ENCODE results near the gene SRMS. TPM values are rescaled to one million over a fixed set of nuclear protein-coding genes. Genes with fewer than 3 reads are reported as not detected.

SRMS gene
- total RNA-seq, 1 donor from 2014 or later = not detected

DNA sequence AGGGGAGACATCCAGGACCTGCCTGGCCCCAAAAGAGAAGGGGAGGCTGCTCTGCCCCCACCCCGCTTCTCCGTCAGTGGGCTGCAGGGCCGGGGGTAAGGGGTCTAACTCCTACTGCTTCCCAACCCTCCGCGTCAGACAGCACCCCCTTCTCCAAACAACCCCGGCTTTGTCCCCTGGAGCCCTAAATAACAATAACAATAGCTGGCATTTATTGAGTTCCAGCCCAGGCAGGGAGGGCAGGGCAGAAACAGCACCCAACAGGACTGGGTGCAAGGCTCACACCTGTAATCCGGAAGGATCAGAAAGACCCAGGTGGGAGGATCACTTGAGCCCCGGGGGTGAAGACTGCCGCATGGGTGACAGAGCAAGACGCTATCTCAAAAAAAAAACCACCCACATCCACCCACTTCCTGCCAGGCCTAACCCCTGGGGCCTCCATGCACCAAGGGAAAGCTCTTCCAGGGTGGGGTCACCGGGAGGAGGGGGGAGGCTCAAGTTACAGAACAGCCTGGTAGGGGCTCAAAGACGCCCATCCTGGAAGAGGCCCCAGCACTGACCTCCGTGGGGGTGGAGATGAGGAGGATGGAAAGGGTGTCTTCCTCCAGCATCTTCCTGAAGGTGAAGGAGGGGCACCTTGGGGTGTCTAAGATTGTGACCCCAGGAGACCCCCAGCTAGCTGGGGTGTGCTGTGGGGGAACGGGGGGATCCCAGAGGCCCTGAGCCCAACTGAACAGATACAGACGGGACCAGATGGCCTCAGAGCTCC lies 5.1 kb upstream of the SRMS start:
- no peak for DNase-seq

DNA sequence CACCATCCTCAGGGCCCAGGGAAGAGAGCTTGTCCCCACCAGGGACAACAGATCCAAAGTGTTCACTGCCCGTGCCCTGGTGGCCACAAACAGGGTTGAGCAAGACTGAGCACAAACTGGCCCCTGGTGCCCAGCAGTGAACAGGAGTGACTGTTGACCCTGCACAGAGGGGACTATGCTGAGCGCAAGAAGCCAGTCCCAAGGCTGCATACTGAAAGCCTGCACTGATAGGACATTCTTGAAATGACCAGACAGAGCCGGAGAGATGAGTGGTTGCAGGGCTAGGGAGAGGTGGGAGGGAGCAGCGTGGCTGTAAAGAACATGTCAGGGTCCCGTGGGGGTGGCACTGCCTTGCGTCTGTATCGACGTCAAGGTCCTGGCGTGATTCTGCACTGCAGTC lies 3.5 kb upstream of the SRMS start:
- no peak for DNase-seq

DNA sequence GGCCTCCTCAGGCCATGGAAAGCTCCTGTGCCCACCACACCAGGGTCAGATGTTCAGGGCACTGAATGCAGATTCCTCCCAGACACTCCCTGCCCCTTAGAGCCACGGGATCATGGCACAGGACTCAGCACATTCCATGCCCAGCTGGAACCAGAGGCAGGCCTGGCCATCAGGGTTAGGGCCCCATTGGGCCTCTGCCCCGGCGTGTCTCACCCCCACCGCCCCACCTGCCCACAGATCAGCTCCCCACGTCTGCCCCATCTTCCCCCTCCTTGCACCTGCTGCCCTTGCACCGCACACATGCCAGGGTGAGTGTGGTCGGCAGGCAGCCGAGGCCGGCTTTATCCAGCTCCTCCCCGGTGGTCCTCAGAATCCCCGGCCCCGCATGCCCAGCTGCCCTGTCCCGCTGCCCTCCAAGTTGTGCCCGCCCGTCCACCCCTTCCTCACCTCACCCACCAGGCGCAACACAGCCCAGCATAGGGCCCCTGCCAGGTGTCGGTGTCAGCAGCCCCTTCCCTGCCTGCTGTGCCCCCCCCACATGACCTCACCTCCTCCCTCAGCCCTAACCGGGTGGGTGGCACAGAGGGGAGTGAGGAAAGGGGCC lies 2.2 kb upstream of the SRMS start:
- no peak for DNase-seq

DNA sequence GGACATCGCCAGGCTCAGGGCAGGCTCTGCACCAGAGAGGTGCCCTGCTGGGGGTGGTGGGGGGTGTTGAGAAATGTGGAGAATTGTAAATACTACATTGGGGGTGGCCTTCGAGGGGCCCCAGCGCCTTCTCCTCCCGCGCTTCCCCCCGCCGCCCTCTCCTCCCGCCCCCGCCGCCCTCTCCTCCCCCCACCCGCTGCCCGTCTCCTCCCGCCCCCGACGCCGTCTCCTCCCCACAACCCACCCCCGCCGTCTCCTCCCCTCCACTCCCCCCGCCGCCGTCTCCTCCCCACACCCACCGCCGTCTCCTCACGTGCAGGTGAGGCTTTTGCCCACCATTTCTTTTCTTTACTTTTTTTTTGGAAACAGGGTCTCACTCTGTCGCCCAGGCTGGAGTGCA lies 1.5 kb upstream of the SRMS start:
- no peak for DNase-seq

DNA sequence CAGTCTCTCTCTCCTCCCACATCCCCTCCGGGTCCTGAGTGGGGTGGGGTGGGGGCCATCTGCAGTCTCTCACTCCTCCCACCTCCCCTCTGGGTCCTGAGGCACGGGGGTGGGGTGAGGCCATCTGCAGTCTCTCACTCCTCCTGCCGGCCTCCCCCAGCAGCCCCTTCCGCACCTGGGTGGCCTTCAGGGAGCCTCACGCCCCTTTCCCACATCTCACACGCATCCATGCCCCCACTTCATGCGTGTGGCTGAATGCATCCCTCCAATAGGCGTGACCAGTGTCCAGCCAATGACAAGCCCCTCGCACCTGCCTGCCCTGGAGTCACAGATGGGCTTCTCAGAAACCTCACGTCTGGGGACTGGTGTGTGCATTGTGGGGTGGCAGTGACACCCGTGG lies 993 bp upstream of the SRMS start:
- DNase-seq = no peak

DNA sequence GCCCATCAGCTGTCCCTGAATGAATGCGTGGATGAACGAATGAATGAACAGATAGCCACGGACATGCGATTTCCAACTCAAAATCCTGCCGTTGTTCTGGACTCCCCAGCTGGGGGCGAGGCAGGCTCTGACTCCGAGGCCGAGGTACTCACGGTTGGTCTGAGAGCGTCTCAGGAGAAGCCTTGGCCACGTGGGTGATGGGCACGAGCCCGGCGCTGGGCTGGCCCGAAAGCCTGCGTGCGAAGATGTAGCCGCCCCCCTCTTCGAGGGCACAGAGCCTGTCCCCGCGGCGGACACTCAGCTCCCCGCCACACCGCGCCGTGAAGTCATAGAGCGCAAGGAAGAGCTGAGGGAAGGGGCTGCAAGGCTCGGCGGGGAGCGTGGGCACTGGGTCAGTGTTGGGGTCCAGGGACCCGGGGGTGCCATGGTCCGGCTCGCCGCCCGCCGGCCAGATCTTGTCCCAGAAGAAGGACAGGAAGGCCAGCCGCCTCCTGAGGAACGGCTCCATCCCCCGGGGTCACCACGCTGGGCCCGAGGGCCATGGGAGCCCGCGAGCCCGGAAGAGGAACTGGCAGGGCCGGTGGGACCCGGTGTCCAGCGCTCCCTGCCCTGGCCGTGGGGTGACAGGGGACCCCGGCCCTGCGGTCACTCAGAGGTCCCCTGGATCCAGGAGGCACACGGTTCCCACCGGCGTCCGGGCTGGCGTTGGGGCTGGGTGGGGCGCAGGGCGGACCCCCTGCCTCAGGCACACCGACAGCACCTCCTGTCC lies 409 bp downstream of the SRMS start:
- no peak for DNase-seq

DNA sequence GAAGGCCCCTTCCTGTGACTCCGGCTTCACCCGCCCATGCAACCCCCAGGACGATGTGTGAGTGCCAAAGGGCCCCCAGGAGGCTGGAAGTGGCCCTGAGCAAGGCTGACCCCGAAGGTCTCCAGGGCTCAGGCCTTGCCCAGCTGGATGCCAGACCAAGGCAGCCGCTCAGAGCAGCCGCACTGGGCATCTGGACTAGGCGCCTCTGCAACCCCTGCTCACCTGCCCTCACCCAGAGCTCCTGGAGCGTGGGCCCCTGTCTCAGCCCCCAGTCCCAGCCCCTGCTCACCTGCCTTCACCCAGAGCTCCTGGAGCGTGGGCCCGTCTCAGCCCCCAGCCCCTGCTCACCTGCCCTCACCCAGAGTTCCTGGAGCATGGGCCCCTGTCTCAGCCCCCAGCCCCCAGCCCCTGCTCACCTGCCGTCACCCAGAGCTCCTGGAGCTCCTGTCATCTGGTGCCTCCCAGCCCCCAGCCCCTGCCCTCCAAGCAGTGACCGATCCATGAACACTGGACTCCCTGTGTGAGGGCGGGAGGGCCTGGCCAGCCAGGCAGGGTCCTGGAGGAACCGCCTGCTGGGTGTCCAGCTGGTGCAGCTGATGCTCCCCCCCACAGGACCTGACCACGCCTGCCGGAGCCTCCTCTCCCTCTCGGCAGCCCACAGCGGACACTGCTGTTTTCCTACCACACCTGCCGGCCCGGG lies 1.1 kb downstream of the SRMS start:
- DNase-seq = no peak

DNA sequence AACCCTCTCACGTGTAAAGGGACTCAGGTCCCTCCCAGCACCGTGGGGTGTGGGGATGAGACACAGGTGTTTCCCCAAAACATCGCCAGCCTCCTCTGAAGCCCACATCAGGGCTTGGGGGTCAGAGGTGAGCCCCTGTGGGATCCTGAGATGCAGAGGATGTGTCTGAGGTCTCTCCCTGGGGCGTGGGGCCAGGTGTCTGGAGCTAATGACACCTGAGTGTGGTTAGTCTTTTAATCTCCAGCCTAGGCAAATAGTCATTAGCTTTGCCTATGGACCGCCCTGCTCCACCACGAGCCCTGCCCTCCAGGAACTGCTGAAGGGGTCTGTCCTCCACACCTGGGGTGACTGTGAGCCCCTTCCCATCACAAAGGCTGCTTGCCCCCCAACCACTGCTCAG lies 1.7 kb downstream of the SRMS start:
- DNase-seq = no peak

DNA sequence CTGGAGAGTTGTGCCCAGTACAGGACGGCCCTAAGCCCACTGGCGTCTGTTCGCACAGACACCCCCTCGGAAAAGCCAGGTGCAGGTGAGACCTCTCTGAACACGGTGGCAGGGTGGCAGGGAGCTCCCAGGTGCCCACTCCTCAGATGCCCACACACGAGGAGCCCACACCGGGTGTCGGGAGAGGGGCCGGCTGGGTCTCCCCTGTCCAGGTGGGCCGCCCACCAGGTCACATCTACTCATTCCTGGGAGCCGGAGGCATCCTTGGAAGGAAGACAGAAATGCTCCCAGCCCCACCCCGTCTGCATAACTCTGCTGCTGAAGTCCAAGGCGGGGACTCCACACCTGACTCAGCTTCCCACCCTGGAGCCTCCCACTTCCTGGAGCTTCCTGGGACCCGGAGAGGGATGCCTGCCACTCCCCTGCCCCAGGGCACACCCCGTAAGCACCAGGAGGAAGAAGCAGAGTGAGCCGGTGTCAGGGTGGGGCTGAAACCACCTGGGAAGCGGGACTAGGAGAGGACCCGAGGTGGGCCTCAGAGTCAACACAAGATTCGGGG lies 2.5 kb downstream of the SRMS start:
- DNase-seq = no peak

DNA sequence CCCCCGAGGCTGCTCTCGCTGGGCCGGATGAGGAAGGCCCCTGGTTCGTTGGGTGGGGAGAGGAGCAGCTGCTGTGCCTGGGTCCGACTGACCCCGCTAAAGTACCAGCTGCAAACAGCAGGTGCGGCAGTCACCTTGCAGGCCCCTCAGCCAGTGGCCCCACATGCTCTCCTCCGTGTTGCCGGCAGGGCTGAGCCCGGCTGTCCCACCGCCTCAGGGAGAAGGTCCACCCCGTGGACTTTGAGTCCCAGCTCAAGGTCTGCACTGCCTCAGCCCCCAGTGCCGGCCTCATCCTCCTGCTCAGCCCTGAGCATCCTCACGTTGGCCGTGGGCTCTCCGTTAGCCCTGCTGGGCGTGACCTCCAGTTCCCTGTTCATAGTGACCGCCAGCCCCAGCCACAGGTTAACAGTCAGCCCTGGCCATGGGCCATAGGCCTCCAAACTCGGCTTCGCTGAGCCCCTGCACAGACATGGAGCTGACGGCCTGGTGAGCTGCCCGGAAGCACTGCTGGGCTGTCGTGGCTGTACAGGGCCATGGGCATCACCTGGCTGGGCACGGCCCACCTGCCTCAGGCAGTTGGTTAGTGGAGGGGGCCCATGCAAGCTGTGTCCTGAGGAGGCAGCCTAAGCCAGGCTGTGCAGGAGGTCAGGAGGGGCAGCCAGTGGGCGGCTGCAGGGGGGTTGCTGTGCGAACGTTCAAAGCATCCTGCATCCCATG lies 3.1 kb downstream of the SRMS start:
- no peak for DNase-seq

DNA sequence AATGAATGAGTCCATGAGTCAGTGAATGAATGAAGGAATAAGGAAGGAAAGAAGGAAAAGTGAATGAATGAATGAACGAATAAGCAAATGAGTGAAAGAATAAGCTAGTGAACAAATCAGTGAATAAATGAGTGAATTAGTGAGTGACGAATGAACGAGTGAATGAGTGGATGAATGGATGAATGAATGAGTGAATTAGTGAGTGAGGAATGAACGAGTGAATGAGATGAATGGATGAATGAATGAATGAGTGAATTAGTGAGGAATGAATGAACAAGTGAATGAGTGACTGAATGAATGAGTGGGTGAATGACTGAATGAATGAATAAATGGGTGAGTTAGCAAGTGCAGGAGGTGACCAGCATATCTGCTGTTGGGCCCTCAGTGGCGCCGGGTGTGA lies 3.8 kb downstream of the SRMS start:
- no peak for DNase-seq

DNA sequence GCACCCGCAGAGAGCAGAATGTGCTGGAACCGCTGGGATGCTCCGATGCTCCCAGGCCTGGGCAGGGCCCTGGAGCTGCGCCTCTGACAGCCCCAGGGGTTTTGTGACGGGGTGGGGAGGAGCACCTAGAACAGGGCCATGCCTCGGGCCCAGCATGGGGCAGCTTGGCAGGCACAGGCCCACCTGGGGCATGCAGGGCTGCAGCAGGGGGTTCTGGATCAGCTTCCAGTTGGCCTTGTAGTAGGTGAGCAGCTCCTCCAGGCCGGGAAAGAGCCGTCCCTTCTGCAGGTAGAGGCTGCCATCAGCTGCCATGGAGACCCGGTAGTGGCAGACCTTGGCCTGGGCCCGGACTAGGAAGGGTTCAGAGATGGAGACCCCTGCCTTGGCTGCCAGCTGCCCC lies 4.4 kb downstream of the SRMS start:
- DNase-seq = no peak

DNA sequence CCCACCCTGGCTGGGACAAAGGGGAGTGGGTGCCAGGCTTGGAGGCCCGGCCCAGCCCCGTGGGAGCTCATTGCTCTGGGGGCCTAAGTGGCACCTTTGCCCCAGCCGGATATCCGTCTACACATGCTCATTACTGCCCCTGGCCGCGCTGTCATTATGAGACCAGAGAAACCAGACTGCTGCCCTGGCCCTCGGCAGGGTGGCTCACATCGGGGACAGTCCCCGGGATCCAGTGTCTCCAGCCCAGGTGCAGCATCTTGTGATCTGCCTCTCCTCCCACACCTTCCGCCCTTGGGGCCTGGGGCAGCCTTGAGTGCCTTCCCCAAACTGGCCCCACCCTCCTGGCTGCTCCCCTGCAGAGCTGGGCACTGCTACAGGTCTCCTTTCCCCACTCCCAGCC lies 4.9 kb downstream of the SRMS start:
- DNase-seq = no peak

DNA sequence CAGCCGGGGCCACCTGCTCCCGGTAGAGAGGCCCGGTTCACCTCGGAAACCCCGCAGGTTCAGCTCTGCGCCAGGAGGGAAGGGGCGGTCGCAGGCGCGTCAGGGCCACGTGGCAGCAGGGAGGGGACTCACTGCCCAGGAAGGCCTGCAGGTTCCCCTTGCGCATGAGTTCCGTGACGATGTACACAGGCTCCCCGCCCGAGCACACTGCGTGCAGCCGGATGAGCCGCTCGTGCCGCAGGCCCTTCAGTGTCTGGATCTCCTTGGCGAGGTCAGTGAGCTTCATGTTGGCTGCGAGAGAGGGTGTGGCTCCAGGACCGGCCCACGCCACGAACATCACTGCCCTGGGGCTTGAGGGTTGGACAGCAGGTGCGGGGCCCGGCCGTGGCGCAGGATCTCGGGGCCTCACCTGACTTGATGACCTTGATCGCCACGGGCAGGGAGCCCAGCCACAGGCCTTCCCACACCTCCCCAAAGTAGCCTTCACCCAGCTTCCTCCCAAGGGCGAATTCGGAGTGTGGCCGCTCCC lies 5.5 kb downstream of the SRMS start:
- DNase-seq = no peak

DNA sequence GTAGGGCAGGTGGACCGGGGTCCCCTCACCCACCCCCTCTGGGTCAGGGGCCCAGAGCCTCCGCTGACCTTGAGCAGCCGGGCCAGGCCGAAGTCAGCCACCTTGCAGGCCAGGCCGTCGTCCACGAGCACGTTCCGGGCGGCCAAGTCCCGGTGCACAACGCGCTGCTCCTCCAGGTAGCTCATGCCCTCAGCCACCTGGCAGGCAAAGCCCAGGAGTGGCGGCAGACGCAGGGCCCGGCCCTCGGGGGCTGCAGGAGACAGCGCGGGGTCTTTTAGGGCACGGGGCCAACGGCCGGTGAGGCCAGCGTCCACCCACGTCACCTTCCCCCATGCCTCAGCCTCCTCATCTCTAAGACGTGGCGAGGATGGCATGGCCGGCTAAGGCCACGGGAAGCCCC lies 6.2 kb downstream of the SRMS start:
- no peak for DNase-seq

DNA sequence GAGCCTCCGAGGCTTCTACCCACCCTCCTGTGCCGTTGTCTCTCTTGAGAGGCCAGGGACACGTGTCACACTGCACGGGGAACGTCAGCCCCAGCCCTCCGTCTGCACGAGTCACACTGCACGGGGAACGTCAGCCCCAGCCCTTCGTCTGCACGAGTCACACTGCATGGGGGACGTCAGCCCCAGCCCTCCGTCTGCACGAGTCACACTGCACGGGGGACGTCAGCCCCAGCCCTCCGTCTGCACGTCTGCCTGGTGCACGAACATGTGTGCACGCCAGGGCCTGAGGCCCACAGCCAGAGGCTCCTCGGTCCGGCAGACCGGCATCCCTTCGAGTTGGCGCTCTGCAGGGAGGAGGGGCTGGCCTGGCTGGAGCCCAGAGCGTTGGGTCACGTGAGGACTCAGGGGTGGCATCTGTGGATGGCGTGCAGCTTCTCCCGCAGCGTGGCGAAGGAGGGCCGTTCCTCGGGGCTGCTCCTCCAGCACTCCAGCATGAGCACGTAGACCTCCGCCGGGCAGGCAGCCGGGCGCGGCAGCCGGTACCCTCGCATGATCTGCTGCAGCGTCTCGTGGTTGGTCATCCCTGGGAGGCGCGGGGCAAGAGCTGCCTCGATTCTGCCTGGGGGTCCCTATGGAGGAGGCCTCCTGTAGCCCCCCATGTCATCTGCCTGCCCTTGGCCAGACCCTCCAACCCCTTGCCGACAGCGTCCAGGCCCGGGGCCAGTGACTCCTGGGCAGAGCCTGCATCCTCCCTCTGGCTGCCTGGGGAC lies 6.9 kb downstream of the SRMS start:
- no peak for DNase-seq

DNA sequence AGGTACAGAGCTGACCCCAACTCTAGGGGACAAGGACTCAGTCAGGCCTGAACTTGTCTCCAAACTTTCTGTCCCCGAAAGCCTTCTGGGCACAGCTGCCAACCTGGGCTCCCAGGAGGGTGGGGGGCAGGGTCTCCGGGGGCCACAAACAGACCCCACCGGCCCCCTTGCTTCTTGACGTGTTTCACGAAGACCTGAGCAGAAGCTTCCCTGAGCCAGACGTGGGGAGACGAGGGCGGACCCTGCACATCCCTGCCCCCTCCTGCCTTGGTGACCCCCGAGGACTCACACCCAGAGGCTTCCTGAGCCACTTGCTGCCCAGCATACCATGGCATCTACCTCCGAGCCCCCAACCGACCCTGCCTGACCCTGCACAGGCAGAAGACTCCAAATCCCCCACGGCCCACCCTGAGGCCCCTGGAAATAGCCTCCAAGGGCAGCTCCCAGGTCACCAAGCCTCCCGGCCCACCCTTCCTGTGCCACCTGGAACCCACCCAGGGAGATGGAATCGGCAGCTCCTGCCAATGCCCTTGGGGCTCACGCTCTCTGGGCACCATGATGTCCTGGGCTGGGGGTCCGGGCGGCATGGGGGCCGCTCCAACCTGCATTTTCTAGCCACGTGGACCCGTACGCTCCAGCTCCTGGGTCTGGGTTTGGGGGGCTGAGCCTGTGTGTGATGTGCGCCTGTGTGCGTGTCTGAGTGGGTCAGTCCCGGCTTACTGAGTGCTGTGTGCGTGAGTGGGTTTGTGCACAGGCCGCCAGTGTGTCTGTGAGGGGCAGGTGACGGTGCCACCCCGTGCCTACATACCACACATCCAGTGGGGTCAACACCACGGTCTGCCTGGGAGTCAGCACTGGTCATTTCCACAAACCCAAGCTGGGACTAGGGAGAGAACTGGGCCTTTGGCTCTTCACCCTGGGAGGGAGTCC lies 7.8 kb downstream of the SRMS start:
- no peak for DNase-seq

DNA sequence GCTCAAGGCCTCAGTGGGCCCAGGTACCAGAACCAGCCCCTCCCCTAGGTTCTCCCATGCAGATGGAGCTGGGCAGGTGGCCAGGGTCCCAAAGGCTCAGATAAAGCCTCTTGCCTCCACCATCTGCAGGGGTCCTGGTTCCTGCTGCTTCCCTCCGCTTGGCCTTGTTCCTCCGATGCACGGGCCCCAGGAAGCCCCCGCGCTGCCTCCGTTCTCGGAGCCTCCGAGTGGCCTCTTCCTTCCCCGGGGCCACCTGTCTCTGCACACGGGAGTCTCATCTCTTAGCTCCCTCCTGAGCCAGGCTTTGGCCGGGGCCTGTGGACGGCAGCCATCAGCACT lies 8.5 kb downstream of the SRMS start:
- no peak for DNase-seq

DNA sequence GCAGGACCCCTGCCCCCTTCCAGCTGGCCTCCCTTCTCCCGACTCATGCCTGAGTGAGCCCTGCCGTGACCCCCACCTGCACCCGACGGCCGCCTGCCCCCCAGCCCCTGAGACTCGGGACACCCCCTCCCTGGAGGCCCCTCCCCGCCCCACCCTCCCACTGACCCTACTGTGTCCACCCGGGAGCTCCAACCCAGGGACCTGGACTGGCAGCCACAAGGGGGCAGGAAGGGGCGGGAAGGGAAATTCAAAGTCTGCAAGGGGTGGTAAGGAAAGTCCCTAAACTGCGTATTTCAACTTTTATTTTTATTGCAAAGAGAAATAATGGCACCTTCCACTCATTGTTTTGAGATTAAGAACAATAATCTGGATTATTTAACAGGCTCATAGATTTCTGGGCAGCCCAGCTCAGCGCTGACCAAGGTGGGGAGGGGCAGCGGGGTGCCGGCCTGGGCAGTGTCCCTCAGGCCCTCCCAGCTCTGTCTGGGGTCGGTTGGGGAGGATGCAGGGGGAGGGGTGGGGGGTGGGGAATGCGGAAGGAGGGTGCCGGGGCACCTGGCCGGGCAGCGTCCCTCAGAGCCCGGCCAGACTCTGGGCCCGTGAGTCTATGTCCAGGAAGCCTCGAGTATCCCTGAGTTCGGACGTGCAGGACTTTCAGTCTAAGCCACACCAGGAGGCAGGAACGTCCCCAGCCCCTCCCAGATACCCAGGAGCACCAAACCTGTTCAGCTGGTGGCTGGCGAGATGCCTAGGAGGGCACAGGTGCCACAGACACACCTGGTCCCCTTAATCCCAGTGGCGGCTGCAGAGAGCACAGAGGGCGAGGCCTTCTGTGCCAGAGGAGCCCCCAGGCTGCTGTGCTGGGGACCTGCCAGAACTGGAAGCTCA lies 9.1 kb downstream of the SRMS start:
- DNase-seq = no peak

All from occipital lobe (tissue), 2 donors.